AG04450 (cell line): Measurements from ENCODE around the gene ISCA2. TPM values are rescaled to one million over a fixed set of nuclear protein-coding genes. Genes with fewer than 3 reads are reported as not detected.

ENCODE experiments used
- CTCF ChIA-PET: fragments of 300-600, 350-600 bp; formaldehyde crosslinking; extraction: SDS; loops from one replicate; lab custom pipeline; 2022; ENCODE audit warnings: antibody characterized with exemption, inconsistent platforms; lab: Charles Lee
- POLR2A ChIA-PET: fragments of 350-600 bp; formaldehyde crosslinking; extraction: SDS; loops from one replicate; lab custom pipeline; 2021; ENCODE audit warnings: antibody characterized with exemption, inconsistent platforms; lab: Yijun Ruan, JAX
- DNase-seq: peaks from one replicate; pipeline ENCODE4 v3.0.0-alpha.2; 2011; ENCODE audit warnings: low read depth, low spot score
- H3K27ac ChIP-seq: one replicate; pipeline ENCODE4 v1.5.1; 2012; ENCODE audit warnings: low read depth, low read length, control low read depth
- H3K27me3 ChIP-seq: one replicate; pipeline ENCODE4 v1.6.0; 2012; ENCODE audit warnings: low read length; ENCODE audit not compliant: control insufficient read depth, insufficient read depth
- H3K4me3 ChIP-seq: 2 replicates; pipeline ENCODE4 v1.5.1; 2011; ENCODE audit warnings: mild to moderate bottlenecking, low read depth, low read length, control low read depth
- H3K9me3 ChIP-seq: 2 replicates; pipeline ENCODE4 v1.5.1; 2012; ENCODE audit warnings: low read length; ENCODE audit not compliant: control insufficient read depth, insufficient read depth
- CTCF ChIP-seq: IDR thresholded peaks from 2 replicates; pipeline ENCODE4 v1.5.1; 2011; ENCODE audit warnings: low read depth, low read length, control low read depth, inconsistent platforms
- polyA plus RNA-seq: library from polyadenylated mRNA; depleted of rRNA; stranded (reverse); fragments of >200 nt; gene quantifications from 2 replicates; pipeline ENCODE4 v1.2.3, GENCODE V29; 2011

Gene ISCA2
- polyA plus RNA-seq, 1 experiment = 45.6 TPM

DNA sequence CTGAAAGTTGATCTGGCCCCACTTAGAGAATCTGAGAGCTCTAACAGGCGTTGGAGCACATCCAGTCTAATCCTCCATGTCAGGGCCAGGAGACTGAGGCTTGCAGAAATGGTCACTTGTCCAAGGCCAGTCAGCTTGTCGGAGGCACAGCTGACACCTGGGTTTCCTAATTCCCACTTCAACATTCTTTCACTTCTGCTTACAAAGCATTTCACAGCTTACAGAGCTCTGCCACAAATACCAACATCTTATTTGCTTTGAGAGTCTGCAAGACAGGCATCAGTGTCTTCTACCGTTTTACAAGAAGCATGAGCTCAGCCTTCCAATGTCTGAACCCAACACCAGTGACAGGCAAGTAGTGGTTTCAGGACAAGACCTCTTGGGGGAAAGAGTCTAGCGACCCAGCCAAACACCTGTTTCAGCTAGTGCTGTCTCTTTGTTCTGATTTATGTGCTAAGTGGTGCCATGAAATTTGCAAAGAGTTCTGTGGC, 31.8 kb downstream of the ISCA2 start:
- DNase-seq = no peak
- TF ChIP-seq CTCF = no peak
- CTCF ChIA-PET = no interaction called here
- POLR2A ChIA-PET = interaction anchor here (0.8 kb wide), 1 partner anchor 91 kb away, joined by 3 read pairs; no protein-coding TSS in a partner anchor
- no peak overlapping the region for H3K27ac ChIP-seq
- H3K27me3 ChIP-seq = no peaks in the 10 kb centered on the region
- H3K9me3 ChIP-seq = no peaks in the 10 kb centered on the region
- H3K4me3 ChIP-seq = no peak overlapping the region

DNA sequence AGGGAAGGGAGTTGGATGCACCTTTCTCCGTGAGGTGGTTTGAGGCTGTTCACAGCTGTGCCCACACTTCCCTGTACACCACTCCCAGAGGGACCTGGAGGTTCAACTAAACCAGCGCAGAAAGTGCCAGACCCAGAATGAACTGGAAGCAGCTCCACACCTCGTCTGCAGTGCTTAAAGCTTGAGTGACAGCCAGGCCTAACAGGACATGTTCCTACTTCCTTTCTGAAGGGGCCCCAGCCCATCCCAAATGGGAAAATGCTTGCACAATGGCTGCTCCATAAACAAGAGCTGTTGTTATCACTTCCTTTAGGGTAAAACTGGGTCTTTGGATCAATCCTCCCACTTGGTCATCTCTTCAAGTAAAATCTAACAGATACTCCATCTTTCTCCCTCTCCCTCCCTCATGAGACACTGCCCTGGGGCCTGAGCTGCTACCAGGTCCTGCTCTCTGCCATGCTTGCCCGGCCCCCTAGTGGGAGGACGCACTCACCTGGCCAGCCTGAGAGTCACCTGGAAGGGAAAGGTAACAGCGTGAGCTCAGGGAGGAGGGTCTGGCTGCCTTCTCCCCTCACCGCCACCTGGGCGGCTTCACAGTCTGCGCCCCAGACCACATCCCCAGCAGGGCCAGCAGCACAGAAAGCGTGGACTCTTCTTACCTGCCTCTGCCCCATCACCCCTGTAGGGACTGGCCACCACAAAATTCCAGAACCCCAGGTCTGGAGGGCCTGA, 33.5 kb downstream of the ISCA2 start:
- POLR2A ChIA-PET = no interaction called here
- no peak overlapping the region for H3K4me3 ChIP-seq
- no peak overlapping the region for H3K27ac ChIP-seq
- no peak for DNase-seq
- CTCF ChIA-PET = no interaction called here
- no peaks in the 10 kb centered on the region for H3K9me3 ChIP-seq
- no peaks in the 10 kb centered on the region for H3K27me3 ChIP-seq
- no peak for TF ChIP-seq CTCF

DNA sequence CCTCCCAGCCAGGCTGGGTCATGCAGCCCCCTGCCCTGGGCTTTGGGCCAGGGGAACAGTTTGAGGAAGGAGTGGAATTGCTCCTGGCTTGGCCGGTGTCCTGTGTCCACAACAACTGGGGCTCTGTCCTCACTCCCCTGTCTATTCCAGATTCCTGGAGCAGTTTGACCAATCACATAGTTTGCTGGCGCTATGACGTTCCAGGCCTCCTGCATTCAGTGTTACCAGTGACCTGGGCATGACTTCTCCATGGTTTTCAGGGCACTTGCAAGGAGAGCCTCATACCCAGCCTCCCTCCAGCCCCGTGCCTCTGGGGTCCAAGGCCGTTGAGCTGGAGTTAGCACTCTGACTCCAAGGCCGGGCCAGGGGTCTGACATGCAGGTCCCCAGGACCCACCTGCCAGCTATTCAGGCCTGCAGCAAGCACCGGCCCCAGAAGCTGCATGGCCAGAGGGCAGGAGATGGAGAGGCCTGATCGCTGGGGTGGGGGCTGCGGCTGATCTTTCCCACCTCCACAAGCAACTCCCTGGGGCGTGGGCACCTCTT, 34.2 kb downstream of the ISCA2 start:
- ChIA-PET CTCF (no interaction called here), POLR2A (no interaction called here)
- Histone ChIP-seq H3K27ac (no peak overlapping the region), H3K4me3 (no peak overlapping the region), H3K9me3 (no peaks in the 10 kb centered on the region), H3K27me3 (no peaks in the 10 kb centered on the region)
- no peak for DNase-seq
- no peak for TF ChIP-seq CTCF

- H3K27me3 ChIP-seq = no peaks in the 10 kb centered on the region
- no peak overlapping the region for H3K27ac ChIP-seq
- DNase-seq = no peak
- ChIA-PET POLR2A (no interaction called here), CTCF (no interaction called here)
- no peak for TF ChIP-seq CTCF
- H3K4me3 ChIP-seq = no peak overlapping the region
- H3K9me3 ChIP-seq = no peaks in the 10 kb centered on the region
Measured at GRCh38 chr14:74528406-74528805, 34.8 kb downstream of the ISCA2 start.

GRCh38 chr14:74528886-74529285, 35.3 kb downstream of the ISCA2 start:
- Histone ChIP-seq H3K27me3 (no peaks in the 10 kb centered on the region), H3K27ac (no peak overlapping the region), H3K9me3 (no peaks in the 10 kb centered on the region), H3K4me3 (no peak overlapping the region)
- POLR2A ChIA-PET = no interaction called here
- CTCF ChIA-PET = interaction anchor here (0.8 kb wide), 1 partner anchor 44 kb away, joined by 3 read pairs; no protein-coding TSS in a partner anchor
- no peak for TF ChIP-seq CTCF
- no peak for DNase-seq
